NB4 (cell line): ENCODE measurements around the gene FUBP3.

Experiments used
- DNase-seq: peaks from one replicate; pipeline ENCODE4 v3.0.0; 2010; ENCODE audit warnings: low read depth
- H3K4me3 ChIP-seq: one replicate; pipeline ENCODE4 v1.5.1; 2011; ENCODE audit warnings: mild to moderate bottlenecking, low read depth, low read length, moderate library complexity
- CTCF ChIP-seq: IDR thresholded peaks from one replicate; pipeline ENCODE4 v1.5.1; 2012; ENCODE audit warnings: low read depth, low read length
- MAX ChIP-seq: IDR thresholded peaks from 2 replicates; pipeline ENCODE4 v1.6.1; 2011; ENCODE audit warnings: low read depth, low read length
- MYC ChIP-seq: IDR thresholded peaks from 2 replicates; pipeline ENCODE4 v1.6.1; 2011; ENCODE audit warnings: low read depth, low read length
- POLR2A ChIP-seq: IDR thresholded peaks from 2 replicates; pipeline ENCODE4 v1.6.1; 2011; ENCODE audit warnings: mild to moderate bottlenecking; ENCODE audit not compliant: insufficient read length; ENCODE audit errors: extremely low read depth

Gene FUBP3

GRCh38 chr9:130589754-130590153 is 10.4 kb downstream of the FUBP3 start:
- no peak overlapping the region for H3K4me3 ChIP-seq
- DNase-seq = no peak
- TF ChIP-seq MAX = no peak
- TF ChIP-seq CTCF = no peak
- no peak for TF ChIP-seq POLR2A
- TF ChIP-seq MYC = no peak

GRCh38 chr9:130590305-130590704 is 10.9 kb downstream of the FUBP3 start:
- TF ChIP-seq CTCF (no peak), POLR2A (no peak), MAX (no peak), MYC (no peak)

GRCh38 chr9:130593020-130593419 is 13.6 kb downstream of the FUBP3 start:
- no peak for DNase-seq
- TF ChIP-seq MAX = no peak
- no peak for TF ChIP-seq MYC
- TF ChIP-seq POLR2A = no peak
- no peak for TF ChIP-seq CTCF
- no peak overlapping the region for H3K4me3 ChIP-seq

More at GRCh38 chr9:130590305-130590704, 10.9 kb downstream of the FUBP3 start:
- no peak overlapping the region for H3K4me3 ChIP-seq
- DNase-seq = no peak

GRCh38 chr9:130597228-130597627 is 17.9 kb downstream of the FUBP3 start:
- DNase-seq = no peak
- no peak overlapping the region for H3K4me3 ChIP-seq
- no peak for TF ChIP-seq POLR2A
- TF ChIP-seq CTCF = no peak
- TF ChIP-seq MYC = no peak
- no peak for TF ChIP-seq MAX

GRCh38 chr9:130598188-130598587 is 18.8 kb downstream of the FUBP3 start:
- DNase-seq = no peak
- no peak overlapping the region for H3K4me3 ChIP-seq
- no peak for TF ChIP-seq CTCF
- TF ChIP-seq MAX = no peak
- TF ChIP-seq MYC = no peak
- no peak for TF ChIP-seq POLR2A

- no peak for TF ChIP-seq MAX
- TF ChIP-seq POLR2A = no peak
- no peak for TF ChIP-seq CTCF
- no peak for TF ChIP-seq MYC
- no peak for DNase-seq
- H3K4me3 ChIP-seq = no peak overlapping the region
Observed at GRCh38 chr9:130599625-130600024, 20.2 kb downstream of the FUBP3 start.
